CD8-positive, alpha-beta memory T cell (primary cell): ENCODE results near the gene UBTD1. TPM values are rescaled to one million over a fixed set of nuclear protein-coding genes. Genes with fewer than 3 reads are reported as not detected.

Experiments used
- CTCF ChIA-PET: fragments of 350-600 bp; sonication (Branson Sonifier 250); formaldehyde crosslinking; loops from one replicate; lab custom pipeline; 2021; ENCODE audit warnings: antibody characterized with exemption; lab: Charles Lee
- POLR2A ChIA-PET: fragments of 350-600 bp; sonication (Branson Sonifier 250); formaldehyde crosslinking; loops from one replicate; lab custom pipeline; 2021; ENCODE audit warnings: antibody characterized with exemption; lab: Charles Lee
- DNase-seq, 5 donors: peaks; one replicate each; pipeline versions ENCODE4 v3.0.0 to v3.0.0-alpha.2; 2020 to 2022; ENCODE audit warnings: mixed read lengths in 1 of 5
- H3K27ac ChIP-seq: one replicate; pipeline ENCODE4 v1.7.0; 2013; ENCODE audit warnings: low read depth, mild to moderate bottlenecking, low read length, moderate library complexity
- H3K27me3 ChIP-seq: 2 replicates; pipeline ENCODE4 v1.7.0; 2013; ENCODE audit warnings: low read length, mild to moderate bottlenecking; ENCODE audit not compliant: insufficient read depth, poor library complexity, severe bottlenecking
- H3K36me3 ChIP-seq: 2 replicates; pipeline ENCODE4 v1.7.0; 2013; ENCODE audit warnings: mild to moderate bottlenecking, low read length, moderate library complexity; ENCODE audit not compliant: insufficient read depth
- H3K4me1 ChIP-seq: 2 replicates; pipeline ENCODE4 v1.7.0; 2013; ENCODE audit warnings: mild to moderate bottlenecking, low read length, moderate library complexity; ENCODE audit not compliant: insufficient read depth
- H3K4me3 ChIP-seq: 2 replicates; pipeline ENCODE4 v1.7.0; 2013; ENCODE audit warnings: mild to moderate bottlenecking, low read length
- H3K9me3 ChIP-seq: 2 replicates; pipeline ENCODE4 v1.7.0; 2013; ENCODE audit warnings: mild to moderate bottlenecking, low read length
- H3K27ac Mint-ChIP-seq, 8 donors: one replicate each; pipeline ENCODE4 v1.8.0; 2020 to 2021; ENCODE audit warnings: mixed read lengths in 8 of 8, mild to moderate bottlenecking in 6 of 8, inconsistent platforms in 3 of 8, moderate library complexity in 3 of 8
- H3K27me3 Mint-ChIP-seq, 2 donors: one replicate each; pipeline ENCODE4 v1.8.0; 2020 to 2021; ENCODE audit warnings: mixed read lengths in 2 of 2, mild to moderate bottlenecking in 1 of 2, moderate library complexity in 1 of 2
- H3K36me3 Mint-ChIP-seq, 3 donors: one replicate each; pipeline ENCODE4 v1.8.0; 2020 to 2021; ENCODE audit warnings: mixed read lengths in 3 of 3, inconsistent platforms in 1 of 3, mild to moderate bottlenecking in 1 of 3
- H3K4me1 Mint-ChIP-seq, 3 donors: one replicate each; pipeline ENCODE4 v1.8.0; 2020 to 2021; ENCODE audit warnings: mixed read lengths in 3 of 3, inconsistent platforms in 1 of 3, mild to moderate bottlenecking in 1 of 3
- H3K4me3 Mint-ChIP-seq, 7 donors: one replicate each; pipeline ENCODE4 v1.8.0; 2020 to 2021; ENCODE audit warnings: mixed read lengths in 7 of 7, mild to moderate bottlenecking in 6 of 7, moderate library complexity in 4 of 7, inconsistent platforms in 2 of 7
- H3K9me3 Mint-ChIP-seq, 5 donors: one replicate each; pipeline ENCODE4 v1.8.0; 2020 to 2022; ENCODE audit warnings: mixed read lengths in 5 of 5, mild to moderate bottlenecking in 3 of 5, moderate library complexity in 2 of 5, inconsistent platforms in 1 of 5
- polyA plus RNA-seq: library from polyadenylated mRNA; unstranded; fragments of 300-500 nt; fragmentation: Illumina TruSeq; gene quantifications from one replicate; pipeline ENCODE4 v1.2.3, GENCODE V29; 2021
- total RNA-seq, 2 experiments: library from RNA; stranded (reverse); gene quantifications; one replicate each; pipeline ENCODE4 v1.2.3, GENCODE V29; 2021

Gene UBTD1
- total and polyA plus RNA-seq, 3 experiments from 2014 or later = 1.9 to 2.6 (median 2.0) TPM

GRCh38 chr10:97509120-97509680 lies 10.5 kb downstream of the UBTD1 start:
- no peak overlapping the region for H3K4me3 ChIP-seq
- H3K4me1 ChIP-seq = no peaks in the 10 kb centered on the region
- H3K27ac ChIP-seq = no peak overlapping the region
- ChIA-PET POLR2A (no interaction called here), CTCF (no interaction called here)
- DNase-seq = no peak
- peaks cover 15 to 23% of the 10 kb centered on the region in 2 donors for H3K27me3 Mint-ChIP-seq
- no peaks in the 10 kb centered on the region for H3K9me3 ChIP-seq
- H3K27ac Mint-ChIP-seq = peak overlapping the region in 1 of 8 donors; percentile 34
- H3K4me1 Mint-ChIP-seq = peaks cover 0 to 3% (median 0%) of the 10 kb centered on the region in 3 donors
- no peak overlapping the region for H3K4me3 Mint-ChIP-seq
- no peaks in the 10 kb centered on the region for H3K27me3 ChIP-seq
- no peaks in the 10 kb centered on the region for H3K36me3 ChIP-seq
- H3K9me3 Mint-ChIP-seq = no peaks in the 10 kb centered on the region
- H3K36me3 Mint-ChIP-seq = no peaks in the 10 kb centered on the region

GRCh38 chr10:97510686-97511085 lies 12.0 kb downstream of the UBTD1 start:
- H3K27ac ChIP-seq = no peak overlapping the region
- no peak overlapping the region for H3K4me3 Mint-ChIP-seq
- H3K27me3 Mint-ChIP-seq = peaks cover 16 to 37% of the 10 kb centered on the region in 2 donors
- no peaks in the 10 kb centered on the region for H3K4me1 ChIP-seq
- peaks cover 0 to 3% (median 0%) of the 10 kb centered on the region in 3 donors for H3K4me1 Mint-ChIP-seq
- no peaks in the 10 kb centered on the region for H3K9me3 Mint-ChIP-seq
- H3K27me3 ChIP-seq = no peaks in the 10 kb centered on the region
- CTCF ChIA-PET = no interaction called here
- H3K27ac Mint-ChIP-seq = no peak overlapping the region
- DNase-seq = no peak
- H3K4me3 ChIP-seq = no peak overlapping the region
- no peaks in the 10 kb centered on the region for H3K36me3 ChIP-seq
- H3K9me3 ChIP-seq = no peaks in the 10 kb centered on the region
- no peaks in the 10 kb centered on the region for H3K36me3 Mint-ChIP-seq
- POLR2A ChIA-PET = no interaction called here

DNA sequence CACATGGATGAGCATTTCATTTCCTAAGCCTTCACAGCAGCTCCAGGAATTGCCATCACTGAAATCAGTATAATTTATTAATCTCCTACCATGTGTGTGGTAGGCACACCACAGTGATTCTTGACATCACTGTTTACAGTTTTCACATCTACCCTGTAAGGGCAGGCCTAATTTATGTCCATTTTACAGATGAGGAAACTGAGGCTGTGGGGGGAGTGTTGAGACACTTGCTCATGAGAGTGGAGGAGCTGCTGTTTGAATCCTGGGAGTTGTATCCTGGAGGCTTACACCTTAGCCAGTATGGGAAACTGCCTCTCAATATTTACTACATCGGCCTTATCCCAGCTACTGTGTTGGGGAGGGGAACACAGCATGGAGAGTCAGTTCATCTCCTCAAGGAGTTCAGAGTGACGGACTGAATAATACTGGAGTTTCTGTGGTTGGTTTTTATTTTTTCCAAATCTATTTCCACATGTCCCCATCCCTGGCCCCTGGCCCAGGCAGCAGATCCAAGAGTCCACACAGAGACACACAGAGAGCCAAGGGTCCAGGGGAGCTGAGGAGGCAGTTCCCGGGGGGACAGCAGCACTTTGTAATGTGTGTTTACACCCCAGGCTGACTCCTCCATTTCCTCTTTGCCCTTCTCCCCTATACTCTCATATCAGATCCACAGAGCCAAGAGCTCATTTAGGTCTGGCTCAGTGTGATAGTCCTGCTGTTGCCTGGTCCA lies 13.2 kb downstream of the UBTD1 start:
- H3K27ac Mint-ChIP-seq = peak overlapping the region in 2 of 8 donors; percentile 22 to 41
- H3K36me3 ChIP-seq = no peaks in the 10 kb centered on the region
- CTCF ChIA-PET = no interaction called here
- H3K27me3 ChIP-seq = no peaks in the 10 kb centered on the region
- H3K4me1 Mint-ChIP-seq = peaks cover 0 to 3% (median 0%) of the 10 kb centered on the region in 3 donors
- peaks cover 10 to 37% of the 10 kb centered on the region in 2 donors for H3K27me3 Mint-ChIP-seq
- no peaks in the 10 kb centered on the region for H3K9me3 ChIP-seq
- H3K9me3 Mint-ChIP-seq = no peaks in the 10 kb centered on the region
- H3K27ac ChIP-seq = no peak overlapping the region
- no peaks in the 10 kb centered on the region for H3K36me3 Mint-ChIP-seq
- POLR2A ChIA-PET = no interaction called here
- H3K4me3 ChIP-seq = no peak overlapping the region
- no peaks in the 10 kb centered on the region for H3K4me1 ChIP-seq
- no peak for DNase-seq
- no peak overlapping the region for H3K4me3 Mint-ChIP-seq

- no peaks in the 10 kb centered on the region for H3K27me3 ChIP-seq
- H3K4me3 Mint-ChIP-seq = no peak overlapping the region
- H3K4me1 ChIP-seq = no peaks in the 10 kb centered on the region
- ChIA-PET CTCF (no interaction called here), POLR2A (no interaction called here)
- H3K4me1 Mint-ChIP-seq = peaks cover 0 to 3% (median 0%) of the 10 kb centered on the region in 3 donors
- H3K9me3 Mint-ChIP-seq = no peaks in the 10 kb centered on the region
- peak overlapping the region in 1 of 8 donors; percentile 31 for H3K27ac Mint-ChIP-seq
- no peak overlapping the region for H3K27ac ChIP-seq
- H3K27me3 Mint-ChIP-seq = peaks cover 12 to 30% of the 10 kb centered on the region in 2 donors
- H3K36me3 Mint-ChIP-seq = no peaks in the 10 kb centered on the region
- no peak for DNase-seq
- no peaks in the 10 kb centered on the region for H3K9me3 ChIP-seq
- no peak overlapping the region for H3K4me3 ChIP-seq
- no peaks in the 10 kb centered on the region for H3K36me3 ChIP-seq
Observed at GRCh38 chr10:97512993-97513392, 14.3 kb downstream of the UBTD1 start.

DNA sequence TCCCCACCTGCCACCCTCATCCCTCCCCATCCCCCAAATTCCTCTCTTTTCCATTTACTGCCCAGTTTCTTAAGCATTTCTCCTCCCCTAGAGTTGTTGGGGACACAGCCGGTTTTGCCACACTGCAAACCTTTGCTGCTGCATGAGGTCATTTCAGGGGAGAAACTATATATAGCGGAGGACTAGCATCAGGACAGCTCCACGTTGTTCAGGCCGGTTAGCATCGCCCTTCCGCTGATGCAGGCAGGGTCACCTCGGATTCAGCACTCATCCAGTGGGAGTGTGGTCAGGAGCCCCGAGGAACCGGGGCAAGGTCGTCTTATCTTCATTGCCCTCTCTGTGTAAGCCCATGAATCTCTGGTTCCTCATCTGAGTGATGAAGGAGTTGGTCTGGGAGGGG lies 15.6 kb downstream of the UBTD1 start:
- no peak overlapping the region for H3K27ac ChIP-seq
- DNase-seq = no peak
- H3K9me3 ChIP-seq = no peaks in the 10 kb centered on the region
- H3K27me3 ChIP-seq = no peaks in the 10 kb centered on the region
- H3K4me1 ChIP-seq = no peaks in the 10 kb centered on the region
- Mint-ChIP-seq H3K27me3 (peaks cover 10 to 21% of the 10 kb centered on the region in 2 donors), H3K4me1 (peaks cover 0 to 3% (median 0%) of the 10 kb centered on the region in 3 donors), H3K27ac (no peak overlapping the region), H3K4me3 (no peak overlapping the region), H3K9me3 (no peaks in the 10 kb centered on the region), H3K36me3 (no peaks in the 10 kb centered on the region)
- no peaks in the 10 kb centered on the region for H3K36me3 ChIP-seq
- CTCF ChIA-PET = no interaction called here
- H3K4me3 ChIP-seq = no peak overlapping the region
- POLR2A ChIA-PET = no interaction called here

DNA sequence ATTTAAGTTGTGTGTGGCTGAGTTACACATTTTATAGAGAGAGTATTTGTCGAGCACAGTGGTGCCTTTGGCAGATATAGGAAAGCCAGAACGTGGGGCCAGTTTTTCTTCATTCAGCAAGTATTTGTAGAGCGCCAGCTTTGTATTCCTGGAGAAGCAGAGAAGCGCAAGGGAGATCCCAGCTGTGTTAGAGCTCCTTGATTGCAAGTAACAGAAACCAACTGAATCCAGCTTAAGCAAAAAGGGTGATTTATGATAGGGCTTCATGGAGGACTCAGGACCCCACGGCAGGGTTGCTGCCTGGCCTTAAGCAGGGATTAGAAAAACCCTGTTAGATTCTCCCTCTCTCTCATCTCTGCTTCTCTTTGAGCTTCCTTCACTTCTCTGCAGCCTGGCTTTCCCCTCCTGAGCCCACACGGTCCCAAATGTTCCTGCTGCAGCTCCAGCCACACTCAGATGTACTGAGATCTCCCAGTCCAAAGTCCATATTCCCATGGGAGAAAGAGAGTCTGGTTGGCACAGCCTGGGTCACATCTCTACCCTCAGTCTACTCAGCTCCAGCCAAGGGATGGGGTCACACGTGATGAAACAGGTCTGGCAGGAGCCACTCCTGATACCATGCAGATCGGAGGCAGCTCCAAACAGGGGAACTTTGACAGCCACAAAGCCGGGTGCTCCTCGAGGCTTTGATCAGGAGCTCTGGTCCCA lies 16.7 kb downstream of the UBTD1 start:
- no peak overlapping the region for H3K27ac ChIP-seq
- no peaks in the 10 kb centered on the region for H3K9me3 ChIP-seq
- H3K4me3 ChIP-seq = no peak overlapping the region
- Mint-ChIP-seq H3K36me3 (no peaks in the 10 kb centered on the region), H3K27ac (peak overlapping the region in 1 of 8 donors; percentile 12), H3K4me3 (no peak overlapping the region), H3K4me1 (peaks cover 0 to 3% (median 0%) of the 10 kb centered on the region in 3 donors), H3K9me3 (no peaks in the 10 kb centered on the region), H3K27me3 (peaks cover 8 to 19% of the 10 kb centered on the region in 2 donors)
- H3K4me1 ChIP-seq = no peaks in the 10 kb centered on the region
- ChIA-PET POLR2A (no interaction called here), CTCF (no interaction called here)
- H3K27me3 ChIP-seq = no peaks in the 10 kb centered on the region
- DNase-seq = no peak
- H3K36me3 ChIP-seq = no peaks in the 10 kb centered on the region

- Mint-ChIP-seq H3K27me3 (peaks cover 10 to 25% of the 10 kb centered on the region in 2 donors), H3K9me3 (no peaks in the 10 kb centered on the region), H3K4me3 (no peak overlapping the region), H3K4me1 (peaks cover 0 to 3% (median 0%) of the 10 kb centered on the region in 3 donors), H3K36me3 (no peaks in the 10 kb centered on the region), H3K27ac (peak overlapping the region in 1 of 8 donors; percentile 69)
- DNase-seq = no peak
- Histone ChIP-seq H3K27ac (no peak overlapping the region), H3K9me3 (no peaks in the 10 kb centered on the region), H3K36me3 (no peaks in the 10 kb centered on the region), H3K4me1 (no peaks in the 10 kb centered on the region), H3K4me3 (no peak overlapping the region), H3K27me3 (no peaks in the 10 kb centered on the region)
- POLR2A ChIA-PET = no interaction called here
- CTCF ChIA-PET = no interaction called here
Observed at GRCh38 chr10:97517096-97517750, 18.5 kb downstream of the UBTD1 start.
